Stimulated activated memory B cell treated with anti-CD40 and anti-IgM and Interleukin-4, amounts not matched to agents 10 μg/mL and 1 μg/mL and 100 μg/mL, for 72 hours (primary cell): Measurements from ENCODE around the gene ZNF24.
A peak's percentile ranks its signal among the peaks of the same experiment; 100 is the strongest.

Source experiments
- ATAC-seq: fragments of 150-1000 bp; cut with Tn5 transposase; 2 replicates; pipeline ENCODE4 v1.10.0; 2021
- H3K27ac Mint-ChIP-seq: one replicate; pipeline ENCODE4 v1.8.0; 2022; ENCODE audit warnings: mild to moderate bottlenecking, mixed read lengths
- H3K27me3 Mint-ChIP-seq: one replicate; pipeline ENCODE4 v1.8.0; 2022; ENCODE audit warnings: mixed read lengths
- H3K36me3 Mint-ChIP-seq: one replicate; pipeline ENCODE4 v1.8.0; 2022; ENCODE audit warnings: mixed read lengths
- H3K4me1 Mint-ChIP-seq: one replicate; pipeline ENCODE4 v1.8.0; 2022; ENCODE audit warnings: mixed read lengths
- H3K4me3 Mint-ChIP-seq: one replicate; pipeline ENCODE4 v1.8.0; 2022; ENCODE audit warnings: mild to moderate bottlenecking, moderate library complexity, mixed read lengths
- H3K9me3 Mint-ChIP-seq: one replicate; pipeline ENCODE4 v1.8.0; 2022; ENCODE audit warnings: mixed read lengths

Gene ZNF24

GRCh38 chr18:35334821-35335220 is 9.4 kb downstream of the ZNF24 start:
- Mint-ChIP-seq H3K4me3 (no peak overlapping the region), H3K36me3 (peaks cover 67% of the 10 kb centered on the region), H3K9me3 (no peaks in the 10 kb centered on the region), H3K4me1 (peaks cover 30% of the 10 kb centered on the region), H3K27me3 (no peaks in the 10 kb centered on the region), H3K27ac (no peak overlapping the region)
- ATAC-seq, result no peak

- H3K4me1 Mint-ChIP-seq, result peaks cover 24% of the 10 kb centered on the region
- H3K4me3 Mint-ChIP-seq, result no peak overlapping the region
- H3K27me3 Mint-ChIP-seq, result no peaks in the 10 kb centered on the region
- H3K9me3 Mint-ChIP-seq, result no peaks in the 10 kb centered on the region
- ATAC-seq, result no peak
- no peak overlapping the region for H3K27ac Mint-ChIP-seq
- H3K36me3 Mint-ChIP-seq, result peaks cover 61% of the 10 kb centered on the region
Measured at GRCh38 chr18:35334212-35334611, 10.0 kb downstream of the ZNF24 start.

- Mint-ChIP-seq H3K27me3 (no peaks in the 10 kb centered on the region), H3K36me3 (peaks cover 51% of the 10 kb centered on the region), H3K4me3 (no peak overlapping the region), H3K4me1 (peaks cover 5% of the 10 kb centered on the region), H3K9me3 (peaks cover 5% of the 10 kb centered on the region), H3K27ac (no peak overlapping the region)
- no peak for ATAC-seq
Measured at GRCh38 chr18:35331367-35332087, 12.7 kb downstream of the ZNF24 start.

- no peak for ATAC-seq
- Mint-ChIP-seq H3K27me3 (no peaks in the 10 kb centered on the region), H3K27ac (no peak overlapping the region), H3K4me1 (no peaks in the 10 kb centered on the region), H3K36me3 (peaks cover 29% of the 10 kb centered on the region), H3K9me3 (peaks cover 5% of the 10 kb centered on the region), H3K4me3 (no peak overlapping the region)
Measured at GRCh38 chr18:35328868-35329267, 15.4 kb downstream of the ZNF24 start.

GRCh38 chr18:35326695-35327387 is 17.4 kb downstream of the ZNF24 start:
- ATAC-seq, result no peak
- Mint-ChIP-seq H3K9me3 (peaks cover 5% of the 10 kb centered on the region), H3K36me3 (peaks cover 13% of the 10 kb centered on the region), H3K27me3 (no peaks in the 10 kb centered on the region), H3K27ac (no peak overlapping the region), H3K4me1 (no peaks in the 10 kb centered on the region), H3K4me3 (no peak overlapping the region)

GRCh38 chr18:35324926-35325655 is 19.1 kb downstream of the ZNF24 start:
- Mint-ChIP-seq H3K27me3 (no peaks in the 10 kb centered on the region), H3K36me3 (peaks cover 13% of the 10 kb centered on the region), H3K4me3 (no peak overlapping the region), H3K4me1 (no peaks in the 10 kb centered on the region), H3K27ac (no peak overlapping the region), H3K9me3 (peaks cover 5% of the 10 kb centered on the region)
- no peak for ATAC-seq

- H3K27me3 Mint-ChIP-seq, result no peaks in the 10 kb centered on the region
- no peak overlapping the region for H3K4me3 Mint-ChIP-seq
- H3K27ac Mint-ChIP-seq, result no peak overlapping the region
- no peaks in the 10 kb centered on the region for H3K9me3 Mint-ChIP-seq
- peaks cover 6% of the 10 kb centered on the region for H3K36me3 Mint-ChIP-seq
- no peak for ATAC-seq
- no peaks in the 10 kb centered on the region for H3K4me1 Mint-ChIP-seq
Measured at GRCh38 chr18:35322486-35323458, 21.4 kb downstream of the ZNF24 start.

GRCh38 chr18:35311496-35311895 is 32.7 kb downstream of the ZNF24 start:
- no peak for ATAC-seq
- Mint-ChIP-seq H3K27ac (no peak overlapping the region), H3K4me3 (no peak overlapping the region), H3K9me3 (peaks cover 27% of the 10 kb centered on the region), H3K36me3 (peaks cover 50% of the 10 kb centered on the region), H3K27me3 (no peaks in the 10 kb centered on the region), H3K4me1 (no peaks in the 10 kb centered on the region)

GRCh38 chr18:35306588-35307250 is 37.5 kb downstream of the ZNF24 start:
- no peak for ATAC-seq
- Mint-ChIP-seq H3K4me1 (no peaks in the 10 kb centered on the region), H3K36me3 (peaks cover 83% of the 10 kb centered on the region), H3K4me3 (no peak overlapping the region), H3K27me3 (no peaks in the 10 kb centered on the region), H3K9me3 (peaks cover 35% of the 10 kb centered on the region), H3K27ac (no peak overlapping the region)

- H3K4me3 Mint-ChIP-seq, result no peak overlapping the region
- H3K9me3 Mint-ChIP-seq, result peaks cover 30% of the 10 kb centered on the region
- H3K36me3 Mint-ChIP-seq, result peaks cover 93% of the 10 kb centered on the region
- no peaks in the 10 kb centered on the region for H3K27me3 Mint-ChIP-seq
- no peak for ATAC-seq
- H3K4me1 Mint-ChIP-seq, result no peaks in the 10 kb centered on the region
- no peak overlapping the region for H3K27ac Mint-ChIP-seq
Measured at GRCh38 chr18:35303610-35304009, 40.6 kb downstream of the ZNF24 start.

GRCh38 chr18:35296060-35296459 is 48.2 kb downstream of the ZNF24 start:
- peaks cover 9% of the 10 kb centered on the region for H3K9me3 Mint-ChIP-seq
- H3K27ac Mint-ChIP-seq, result no peak overlapping the region
- H3K27me3 Mint-ChIP-seq, result no peaks in the 10 kb centered on the region
- H3K36me3 Mint-ChIP-seq, result peaks cover 76% of the 10 kb centered on the region
- peaks cover 10% of the 10 kb centered on the region for H3K4me1 Mint-ChIP-seq
- no peak overlapping the region for H3K4me3 Mint-ChIP-seq
- ATAC-seq, result no peak

- peaks cover 45% of the 10 kb centered on the region for H3K36me3 Mint-ChIP-seq
- no peaks in the 10 kb centered on the region for H3K9me3 Mint-ChIP-seq
- H3K27me3 Mint-ChIP-seq, result no peaks in the 10 kb centered on the region
- peak overlapping the region; percentile 89 for H3K4me3 Mint-ChIP-seq
- no peak for ATAC-seq
- H3K27ac Mint-ChIP-seq, result peak overlapping the region; percentile 97
- peaks cover 41% of the 10 kb centered on the region for H3K4me1 Mint-ChIP-seq
Measured at GRCh38 chr18:35291166-35291565, 53.1 kb downstream of the ZNF24 start.

GRCh38 chr18:35290094-35290735 is 54.0 kb downstream of the ZNF24 start, which contains the start of gene ZSCAN30:
TSS of gene ZSCAN30 (minus strand) at chr18:35290229. CDS start at chr18:35264352, 25,877 bp downstream.
- Mint-ChIP-seq H3K27me3 (no peaks in the 10 kb centered on the region), H3K4me1 (peaks cover 41% of the 10 kb centered on the region), H3K36me3 (peaks cover 44% of the 10 kb centered on the region), H3K9me3 (peaks cover 3% of the 10 kb centered on the region), H3K4me3 (peak within 1 kb of the TSS; percentile 89), H3K27ac (peak within 1 kb of the TSS; percentile 97)
- ATAC-seq, result peak; percentile 99

- Mint-ChIP-seq H3K4me3 (peak overlapping the region; percentile 89), H3K27me3 (no peaks in the 10 kb centered on the region), H3K9me3 (peaks cover 3% of the 10 kb centered on the region), H3K4me1 (peaks cover 41% of the 10 kb centered on the region), H3K36me3 (peaks cover 39% of the 10 kb centered on the region), H3K27ac (peak overlapping the region; percentile 97)
- ATAC-seq, result peak; percentile 56
Measured at GRCh38 chr18:35289727-35290093, 54.5 kb downstream of the ZNF24 start.
